SK-N-SH treated with all-trans-retinoic acid at 6 μM for 48 hours (cell line): Measurements from ENCODE around the gene POLD1.

ENCODE experiments used
- ARNTL ChIP-seq: fragments of 450-650 bp; formaldehyde crosslinking; IDR thresholded peaks from 2 replicates; pipeline ENCODE4 v1.5.0; 2020; ENCODE audit warnings: low read depth, mild to moderate bottlenecking, moderate library complexity, borderline replicate concordance
- BACH2 ChIP-seq: fragments of 250-450 bp; sonication (Bioruptor Pico); IDR thresholded peaks from 2 replicates; pipeline ENCODE4 v1.9.0; 2021; ENCODE audit warnings: mild to moderate bottlenecking, borderline replicate concordance
- OSR1 ChIP-seq: fragments of 250-450 bp; sonication (Bioruptor Pico); IDR thresholded peaks from 2 replicates; pipeline ENCODE4 v1.8.0; 2022; ENCODE audit warnings: moderate library complexity, mild to moderate bottlenecking, inconsistent platforms
- RARB ChIP-seq: fragments of 250-450 bp; sonication (Bioruptor Pico); IDR thresholded peaks from 2 replicates; pipeline ENCODE4 v1.8.0; 2021; ENCODE audit warnings: mild to moderate bottlenecking, moderate library complexity
- SNAI2 ChIP-seq: fragments of 250-450 bp; sonication (Bioruptor Pico); IDR thresholded peaks from 2 replicates; pipeline ENCODE4 v1.5.0; 2020; ENCODE audit warnings: mild to moderate bottlenecking, moderate library complexity
- ZFP30 ChIP-seq: fragments of 450-650 bp; formaldehyde crosslinking; IDR thresholded peaks from 2 replicates; pipeline ENCODE4 v1.5.0; 2022; ENCODE audit warnings: mild to moderate bottlenecking, moderate library complexity
- ZNF8 ChIP-seq: fragments of 450-650 bp; formaldehyde crosslinking; IDR thresholded peaks from 2 replicates; pipeline ENCODE4 v1.5.0; 2020; ENCODE audit warnings: mild to moderate bottlenecking, moderate library complexity
- TF ChIP-seq, protein P1 (sequence below): fragments of 250-450 bp; sonication (Bioruptor Pico); IDR thresholded peaks from 2 replicates; pipeline ENCODE4 v1.8.0; 2021; ENCODE audit warnings: low read depth, mild to moderate bottlenecking, moderate library complexity, borderline replicate concordance
- TF ChIP-seq, protein P2 (sequence below): fragments of 250-450 bp; sonication (Bioruptor Pico); IDR thresholded peaks from 2 replicates; pipeline ENCODE4 v1.5.1; 2020; ENCODE audit warnings: low read depth, mild to moderate bottlenecking, moderate library complexity

GRCh38 chr19:50371914-50372475 lies 12.2 kb upstream of the POLD1 start:
- no peak for TF ChIP-seq ARNTL (CRISPR knock-in tag)
- TF ChIP-seq RARB (CRISPR knock-in tag) = no peak
- no peak for TF ChIP-seq SNAI2 (CRISPR knock-in tag)
- no peak for TF ChIP-seq BACH2 (CRISPR knock-in tag)
- TF ChIP-seq ZNF8 (CRISPR knock-in tag) = no peak
- TF ChIP-seq OSR1 (CRISPR knock-in tag) = no peak
- TF ChIP-seq, protein P1, sequence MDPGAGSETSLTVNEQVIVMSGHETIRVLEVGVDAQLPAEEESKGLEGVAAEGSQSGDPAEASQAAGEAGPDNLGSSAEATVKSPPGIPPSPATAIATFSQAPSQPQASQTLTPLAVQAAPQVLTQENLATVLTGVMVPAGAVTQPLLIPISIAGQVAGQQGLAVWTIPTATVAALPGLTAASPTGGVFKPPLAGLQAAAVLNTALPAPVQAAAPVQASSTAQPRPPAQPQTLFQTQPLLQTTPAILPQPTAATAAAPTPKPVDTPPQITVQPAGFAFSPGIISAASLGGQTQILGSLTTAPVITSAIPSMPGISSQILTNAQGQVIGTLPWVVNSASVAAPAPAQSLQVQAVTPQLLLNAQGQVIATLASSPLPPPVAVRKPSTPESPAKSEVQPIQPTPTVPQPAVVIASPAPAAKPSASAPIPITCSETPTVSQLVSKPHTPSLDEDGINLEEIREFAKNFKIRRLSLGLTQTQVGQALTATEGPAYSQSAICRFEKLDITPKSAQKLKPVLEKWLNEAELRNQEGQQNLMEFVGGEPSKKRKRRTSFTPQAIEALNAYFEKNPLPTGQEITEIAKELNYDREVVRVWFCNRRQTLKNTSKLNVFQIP = no peak
- TF ChIP-seq ZFP30 (CRISPR knock-in tag) = no peak
- TF ChIP-seq, protein P2, sequence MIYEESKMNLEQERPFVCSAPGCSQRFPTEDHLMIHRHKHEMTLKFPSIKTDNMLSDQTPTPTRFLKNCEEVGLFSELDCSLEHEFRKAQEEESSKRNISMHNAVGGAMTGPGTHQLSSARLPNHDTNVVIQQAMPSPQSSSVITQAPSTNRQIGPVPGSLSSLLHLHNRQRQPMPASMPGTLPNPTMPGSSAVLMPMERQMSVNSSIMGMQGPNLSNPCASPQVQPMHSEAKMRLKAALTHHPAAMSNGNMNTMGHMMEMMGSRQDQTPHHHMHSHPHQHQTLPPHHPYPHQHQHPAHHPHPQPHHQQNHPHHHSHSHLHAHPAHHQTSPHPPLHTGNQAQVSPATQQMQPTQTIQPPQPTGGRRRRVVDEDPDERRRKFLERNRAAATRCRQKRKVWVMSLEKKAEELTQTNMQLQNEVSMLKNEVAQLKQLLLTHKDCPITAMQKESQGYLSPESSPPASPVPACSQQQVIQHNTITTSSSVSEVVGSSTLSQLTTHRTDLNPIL (CRISPR knock-in tag) = no peak
